Tibial nerve (tissue), 4 donors: ENCODE measurements around the gene CBY2. TPM values are rescaled to one million over a fixed set of nuclear protein-coding genes. Genes with fewer than 3 reads are reported as not detected.

ENCODE experiments used
- DNase-seq, 2 donors: peaks; one replicate each; pipeline ENCODE4 v3.0.0-alpha.2; 2019; ENCODE audit warnings: low spot score in 2 of 2
- H3K27ac ChIP-seq, 4 donors: fragments of 200-600 bp; sonication (generic) in 3 of 4; one replicate each; pipeline ENCODE4 v1.5.1; 2017 to 2019; ENCODE audit warnings: mild to moderate bottlenecking in 1 of 4
- H3K27me3 ChIP-seq, 2 donors: fragments of 200-600 bp; sonication (generic) in 1 of 2; one replicate each; pipeline versions ENCODE4 v1.5.1 to v1.6.0; 2017 to 2019
- H3K36me3 ChIP-seq, 3 donors: fragments of 200-600 bp; sonication (generic); one replicate each; pipeline ENCODE4 v1.5.1; 2018 to 2019
- H3K4me1 ChIP-seq, 4 donors: fragments of 200-600 bp; sonication (generic) in 3 of 4; one replicate each; pipeline ENCODE4 v1.5.1; 2017 to 2019
- H3K4me3 ChIP-seq, 4 donors: fragments of 200-600 bp; sonication (generic) in 3 of 4; one replicate each; pipeline ENCODE4 v1.5.1; 2017 to 2019; ENCODE audit warnings: mild to moderate bottlenecking in 1 of 4, moderate library complexity in 1 of 4
- H3K9me3 ChIP-seq, 4 donors: fragments of 200-600 bp; sonication (generic) in 3 of 4; one replicate each; pipeline ENCODE4 v1.5.1; 2017 to 2019
- CTCF ChIP-seq, 5 experiments: fragments of 200-600 bp in 3 of 5; fragments of 450-650 bp in 2 of 5; sonication (generic) in 3 of 5; IDR thresholded peaks; one replicate each; pipeline ENCODE4 v1.5.1; 2016 to 2019; ENCODE audit warnings: antibody characterized with exemption in 5 of 5, mild to moderate bottlenecking in 3 of 5, moderate library complexity in 2 of 5
- EP300 ChIP-seq, 2 donors: sonication (generic); formaldehyde crosslinking; IDR thresholded peaks; one replicate each; pipeline ENCODE4 v1.6.1; 2017; ENCODE audit warnings: antibody characterized with exemption in 2 of 2, mild to moderate bottlenecking in 1 of 2
- POLR2A ChIP-seq, 2 donors: fragments of 450-650 bp; IDR thresholded peaks; one replicate each; pipeline ENCODE4 v1.6.1; 2017; ENCODE audit warnings: antibody characterized with exemption in 2 of 2, mild to moderate bottlenecking in 2 of 2, moderate library complexity in 2 of 2
- WGBS, 2 donors: methylation state at CpG; one replicate each; pipeline ENCODE4 v1.1.5; 2018; 5-methylcytosine and 5-hydroxymethylcytosine counted together
- total RNA-seq, 4 donors: library from RNA; depleted of rRNA; stranded (reverse); fragments of >200 nt; gene quantifications; one replicate each; pipeline ENCODE4 v1.1.0, GENCODE V29; 2016

The CBY2 gene
- total RNA-seq, 4 donors from 2014 or later: not detected

- no peak overlapping the region for H3K4me3 ChIP-seq
Measured at GRCh38 chr13:45681113-45681512, 21.0 kb upstream of the CBY2 start.

DNA sequence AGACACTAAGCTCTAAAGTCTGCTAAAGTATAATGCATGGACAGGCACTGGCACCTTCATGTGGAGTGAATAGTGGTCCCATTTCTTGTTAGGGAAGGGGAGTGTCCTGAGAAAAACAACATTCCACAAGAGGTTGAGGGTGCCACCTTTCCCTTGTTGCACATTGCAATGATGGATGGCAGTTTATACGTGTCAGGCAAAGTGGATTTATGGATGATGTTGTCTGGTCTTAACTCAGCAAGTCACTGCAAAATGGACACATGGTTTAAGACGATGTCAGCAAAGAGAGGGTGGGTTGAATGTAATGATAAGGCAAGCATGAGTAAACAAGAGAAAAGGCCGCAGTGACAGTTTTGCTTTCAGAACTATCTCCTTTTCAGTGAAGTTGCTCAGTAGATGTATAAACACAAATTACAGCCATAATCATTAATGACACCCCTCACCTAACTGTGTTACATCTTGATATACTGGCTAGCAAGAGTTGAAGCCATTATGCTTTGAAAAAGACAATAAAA, 19.6 kb upstream of the CBY2 start:
- Histone ChIP-seq H3K4me3 (no peak overlapping the region), H3K36me3 (no peaks in the 10 kb centered on the region), H3K9me3 (no peaks in the 10 kb centered on the region), H3K27me3 (no peaks in the 10 kb centered on the region), H3K27ac (no peak overlapping the region), H3K4me1 (no peaks in the 10 kb centered on the region)
- no peak for DNase-seq
- 73 to 79% methylated on average over 3 of the region's 3 CpGs for WGBS, 2 donors
- TF ChIP-seq CTCF (IDR thresholded peaks at IDR 0.05) (no peak), EP300 (IDR thresholded peaks at IDR 0.05) (no peak), POLR2A (IDR thresholded peaks at IDR 0.05) (no peak)

More at GRCh38 chr13:45681113-45681512, 21.0 kb upstream of the CBY2 start:
- H3K27me3 ChIP-seq: no peaks in the 10 kb centered on the region
- WGBS, 2 donors: 42 to 62% methylated on average over 6 of the region's 6 CpGs
- H3K36me3 ChIP-seq: no peaks in the 10 kb centered on the region
- TF ChIP-seq POLR2A (IDR thresholded peaks at IDR 0.05): no peak
- no peak for TF ChIP-seq EP300 (IDR thresholded peaks at IDR 0.05)
- TF ChIP-seq CTCF (IDR thresholded peaks at IDR 0.05): no peak
- DNase-seq: no peak
- no peaks in the 10 kb centered on the region for H3K9me3 ChIP-seq
- no peaks in the 10 kb centered on the region for H3K4me1 ChIP-seq
- no peak overlapping the region for H3K27ac ChIP-seq

DNA sequence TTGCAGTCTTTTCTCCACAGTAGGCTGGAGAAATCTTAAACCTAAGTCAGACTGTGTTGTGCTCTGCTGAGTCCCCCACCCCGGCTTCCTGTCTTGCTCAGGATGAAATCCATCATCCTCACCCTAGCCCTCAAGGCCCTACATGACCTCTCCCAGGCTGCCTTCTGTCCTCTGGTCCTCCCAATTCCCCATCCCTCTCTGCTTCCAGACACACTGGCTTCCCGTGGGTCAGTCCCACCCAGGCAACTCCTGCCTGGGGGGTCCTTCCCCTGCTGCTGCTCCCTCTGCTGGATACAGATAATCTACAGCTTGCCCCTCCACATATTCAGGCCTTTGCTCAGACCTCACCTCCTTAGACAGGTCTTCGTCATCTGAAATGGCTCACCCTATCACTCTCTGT, 18.4 kb upstream of the CBY2 start:
- Histone ChIP-seq H3K4me3 (no peak overlapping the region), H3K4me1 (no peaks in the 10 kb centered on the region), H3K27ac (no peak overlapping the region), H3K27me3 (no peaks in the 10 kb centered on the region), H3K36me3 (no peaks in the 10 kb centered on the region), H3K9me3 (no peaks in the 10 kb centered on the region)
- TF ChIP-seq POLR2A (IDR thresholded peaks at IDR 0.05): no peak
- TF ChIP-seq CTCF (IDR thresholded peaks at IDR 0.05): no peak
- no peak for TF ChIP-seq EP300 (IDR thresholded peaks at IDR 0.05)
- no peak for DNase-seq
- 42 to 48% methylated on average over 3 of the region's 3 CpGs for WGBS, 2 donors

DNA sequence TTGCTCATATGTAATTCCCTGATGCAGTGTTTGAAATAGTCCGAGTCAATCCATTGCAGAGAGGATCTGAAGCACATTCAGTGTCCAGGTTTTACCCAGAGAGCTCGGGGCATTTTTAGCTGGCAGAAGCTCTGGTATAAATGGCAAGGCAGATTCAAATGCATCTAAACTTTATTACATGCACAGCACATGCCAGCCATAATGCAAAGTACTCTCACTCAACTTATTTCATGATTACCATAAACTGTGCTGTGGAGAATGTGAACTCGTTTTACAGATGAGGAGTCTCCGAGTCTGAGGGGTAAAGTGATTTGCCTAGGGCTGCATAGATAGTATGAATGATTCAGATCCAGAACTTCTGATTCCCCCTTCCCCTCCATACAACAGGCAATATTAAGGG, 13.5 kb upstream of the CBY2 start:
- no peak overlapping the region for H3K27ac ChIP-seq
- H3K4me1 ChIP-seq: no peaks in the 10 kb centered on the region
- H3K4me3 ChIP-seq: no peak overlapping the region
- TF ChIP-seq CTCF (IDR thresholded peaks at IDR 0.05) (no peak), EP300 (IDR thresholded peaks at IDR 0.05) (no peak), POLR2A (IDR thresholded peaks at IDR 0.05) (no peak)
- H3K36me3 ChIP-seq: no peaks in the 10 kb centered on the region
- no peaks in the 10 kb centered on the region for H3K27me3 ChIP-seq
- 81 to 92% methylated on average over 4 of the region's 4 CpGs for WGBS, 2 donors
- H3K9me3 ChIP-seq: peaks cover 0 to 8% (median 0%) of the 10 kb centered on the region in 4 donors
- DNase-seq: no peak

DNA sequence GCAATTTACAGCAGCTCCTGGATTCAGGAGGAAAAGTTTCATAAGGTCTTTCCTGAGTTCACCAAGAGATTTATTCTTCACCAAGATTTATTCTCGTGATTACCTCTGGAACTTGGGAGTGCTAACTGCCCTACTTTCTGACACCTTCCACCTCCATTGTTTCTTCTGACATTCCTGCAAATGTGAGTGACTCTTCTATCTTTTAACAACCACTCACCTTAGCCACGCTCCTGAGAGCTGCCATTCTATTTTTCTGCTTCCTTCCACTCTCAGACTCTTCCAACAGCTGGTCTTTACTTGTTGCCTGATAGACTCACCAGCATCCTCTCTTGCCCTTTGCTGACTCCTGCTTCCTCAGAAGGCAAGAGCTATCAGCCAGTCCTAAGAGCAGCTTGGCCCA, 11.5 kb upstream of the CBY2 start:
- no peak for DNase-seq
- Histone ChIP-seq H3K4me1 (no peaks in the 10 kb centered on the region), H3K36me3 (no peaks in the 10 kb centered on the region), H3K27me3 (no peaks in the 10 kb centered on the region), H3K27ac (no peak overlapping the region), H3K9me3 (peaks cover 0 to 8% (median 0%) of the 10 kb centered on the region in 4 donors), H3K4me3 (no peak overlapping the region)
- WGBS, 2 donors: 49 to 60% methylated on average over 2 of the region's 2 CpGs
- TF ChIP-seq EP300 (IDR thresholded peaks at IDR 0.05) (no peak), CTCF (IDR thresholded peaks at IDR 0.05) (no peak)
